ENCODE measurements around the gene NADSYN1.
"Not testable (repeated sequence)": the region's sequence is repeated elsewhere in the genome, so short reads cannot be mapped to it uniquely, and the experiment has no call there.

Gene NADSYN1

GRCh38 chr11:71453037-71453917 is at the start of gene NADSYN1:
TSS of gene NADSYN1 (plus strand) at chr11:71453203. CDS start at chr11:71453297, 94 bp downstream.
- Mint-ChIP-seq H3K4me1 (peaks cover 58% of the 10 kb centered on the region), H3K9me3 (no peaks in the 10 kb centered on the region), H3K4me3 (peak within 1 kb of the TSS; percentile 93), H3K36me3 (peaks cover 53% of the 10 kb centered on the region), H3K27ac (peak within 1 kb of the TSS; percentile 85)
- DNase-seq (ENCODE audit: low spot score in 2 of 2) (peak; percentile 88 to 95), ATAC-seq (peak; percentile 78)

- Mint-ChIP-seq H3K4me1 (no peaks in the 10 kb centered on the region), H3K27ac (no peak overlapping the region), H3K4me3 (no peak overlapping the region), H3K36me3 (peaks cover 6% of the 10 kb centered on the region), H3K9me3 (peaks cover 8% of the 10 kb centered on the region)
- no peak for DNase-seq (ENCODE audit: low spot score in 2 of 2)
- ATAC-seq = no peak
Observed at GRCh38 chr11:71404209-71404608, 48.8 kb upstream of the NADSYN1 start.

DNA sequence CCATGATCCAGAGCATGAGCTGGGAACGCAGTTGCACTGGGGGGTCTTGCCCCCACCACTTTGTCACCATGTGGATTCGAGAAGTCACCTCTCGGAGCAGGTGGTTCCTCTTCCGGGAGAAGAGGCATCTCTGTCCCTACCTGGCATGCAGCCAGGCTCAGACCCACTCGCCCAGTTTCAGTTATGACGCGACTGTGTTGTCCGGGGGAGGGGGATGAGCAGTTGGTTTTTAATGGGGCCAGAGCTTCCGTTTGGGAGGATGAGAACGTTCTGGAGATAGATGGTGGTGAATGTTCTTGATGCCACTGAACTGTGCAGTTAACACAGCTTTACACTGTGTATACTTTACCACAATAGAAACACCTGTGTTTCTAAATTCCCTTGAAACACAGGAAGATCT is 46.3 kb upstream of the NADSYN1 start:
- no peak for DNase-seq (ENCODE audit: low spot score in 2 of 2)
- Mint-ChIP-seq H3K36me3 (peaks cover 6% of the 10 kb centered on the region), H3K27ac (no peak overlapping the region), H3K4me3 (no peak overlapping the region), H3K9me3 (peaks cover 8% of the 10 kb centered on the region), H3K4me1 (no peaks in the 10 kb centered on the region)
- ATAC-seq = no peak

DNA sequence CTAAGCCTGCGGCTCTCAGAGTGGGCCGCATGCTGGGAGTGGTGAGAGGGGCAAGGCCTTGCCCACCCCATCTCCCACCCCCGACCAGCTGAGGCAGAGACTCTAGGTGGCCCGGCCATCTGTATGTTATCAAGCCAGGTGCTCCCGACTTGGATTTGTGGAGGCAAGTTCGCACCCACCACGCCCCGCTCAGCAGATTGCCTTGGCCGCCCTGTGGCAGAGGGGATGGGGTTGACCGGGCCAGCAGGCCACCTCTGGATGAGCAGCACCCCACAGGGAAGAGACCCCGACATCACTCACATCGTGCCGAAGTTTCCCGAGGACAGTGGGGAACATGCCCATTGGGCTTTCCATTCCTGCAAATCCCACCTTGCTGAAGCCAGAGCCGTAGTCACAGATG is 45.6 kb upstream of the NADSYN1 start:
- H3K9me3 Mint-ChIP-seq = peaks cover 8% of the 10 kb centered on the region
- no peak for DNase-seq (ENCODE audit: low spot score in 2 of 2)
- H3K4me3 Mint-ChIP-seq = no peak overlapping the region
- ATAC-seq = no peak
- H3K36me3 Mint-ChIP-seq = peaks cover 6% of the 10 kb centered on the region
- H3K4me1 Mint-ChIP-seq = no peaks in the 10 kb centered on the region
- H3K27ac Mint-ChIP-seq = no peak overlapping the region

DNA sequence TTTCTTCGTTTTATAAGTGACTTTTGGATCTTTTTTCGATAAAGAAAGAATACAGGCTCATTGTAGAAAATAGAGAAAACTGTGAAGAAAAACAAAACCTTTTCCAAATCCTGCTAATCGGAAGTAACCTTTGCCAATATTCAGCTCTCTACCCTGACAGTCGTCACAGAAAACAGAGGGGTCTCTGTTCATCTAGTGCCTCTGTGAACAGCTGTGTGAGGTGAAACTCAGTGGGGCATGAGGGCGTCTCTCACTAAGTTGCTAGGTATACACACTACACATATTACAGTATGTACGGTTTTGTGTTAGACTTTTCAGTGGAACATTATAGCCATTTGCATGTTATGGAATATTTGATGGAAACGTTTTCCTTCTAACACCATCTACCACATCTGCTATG is 44.2 kb upstream of the NADSYN1 start:
- H3K4me1 Mint-ChIP-seq = no peaks in the 10 kb centered on the region
- H3K36me3 Mint-ChIP-seq = peaks cover 5% of the 10 kb centered on the region
- H3K27ac Mint-ChIP-seq = no peak overlapping the region
- H3K4me3 Mint-ChIP-seq = no peak overlapping the region
- ATAC-seq = no peak
- DNase-seq (ENCODE audit: low spot score in 2 of 2) = no peak
- peaks cover 4% of the 10 kb centered on the region for H3K9me3 Mint-ChIP-seq

GRCh38 chr11:71410363-71410966 is 42.5 kb upstream of the NADSYN1 start:
- DNase-seq (ENCODE audit: low spot score in 2 of 2) (no peak), ATAC-seq (no peak)
- Mint-ChIP-seq H3K4me3 (no peak overlapping the region), H3K27ac (no peak overlapping the region), H3K36me3 (no peaks in the 10 kb centered on the region), H3K4me1 (no peaks in the 10 kb centered on the region), H3K9me3 (no peaks in the 10 kb centered on the region)

GRCh38 chr11:71414645-71415044 is 38.4 kb upstream of the NADSYN1 start:
- no peaks in the 10 kb centered on the region for H3K36me3 Mint-ChIP-seq
- no peaks in the 10 kb centered on the region for H3K9me3 Mint-ChIP-seq
- H3K27ac Mint-ChIP-seq = no peak overlapping the region
- no peaks in the 10 kb centered on the region for H3K4me1 Mint-ChIP-seq
- no peak for ATAC-seq
- no peak for DNase-seq (ENCODE audit: low spot score in 2 of 2)
- H3K4me3 Mint-ChIP-seq = no peak overlapping the region

DNA sequence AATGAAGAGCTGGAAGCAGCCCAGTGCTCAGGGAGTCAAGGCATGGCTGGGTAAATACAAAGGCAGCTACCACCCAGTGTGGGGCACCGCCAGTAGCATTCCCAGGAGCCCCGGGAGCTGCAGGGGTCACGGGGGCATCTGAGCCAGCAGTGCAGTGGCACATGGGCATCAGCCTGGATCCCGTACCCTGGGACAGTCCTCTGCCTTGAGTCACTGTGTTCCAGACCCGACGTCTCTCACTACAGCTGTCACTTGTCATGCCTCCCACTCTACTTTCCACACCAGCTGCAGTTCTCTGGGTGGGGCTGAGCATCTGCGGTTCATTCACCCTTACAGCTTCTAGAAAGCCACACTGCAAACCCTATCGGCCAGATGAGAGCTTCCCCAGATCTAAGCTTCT is 34.4 kb upstream of the NADSYN1 start:
- peak; percentile 78 for ATAC-seq
- Mint-ChIP-seq H3K4me1 (no peaks in the 10 kb centered on the region), H3K9me3 (no peaks in the 10 kb centered on the region)

DNA sequence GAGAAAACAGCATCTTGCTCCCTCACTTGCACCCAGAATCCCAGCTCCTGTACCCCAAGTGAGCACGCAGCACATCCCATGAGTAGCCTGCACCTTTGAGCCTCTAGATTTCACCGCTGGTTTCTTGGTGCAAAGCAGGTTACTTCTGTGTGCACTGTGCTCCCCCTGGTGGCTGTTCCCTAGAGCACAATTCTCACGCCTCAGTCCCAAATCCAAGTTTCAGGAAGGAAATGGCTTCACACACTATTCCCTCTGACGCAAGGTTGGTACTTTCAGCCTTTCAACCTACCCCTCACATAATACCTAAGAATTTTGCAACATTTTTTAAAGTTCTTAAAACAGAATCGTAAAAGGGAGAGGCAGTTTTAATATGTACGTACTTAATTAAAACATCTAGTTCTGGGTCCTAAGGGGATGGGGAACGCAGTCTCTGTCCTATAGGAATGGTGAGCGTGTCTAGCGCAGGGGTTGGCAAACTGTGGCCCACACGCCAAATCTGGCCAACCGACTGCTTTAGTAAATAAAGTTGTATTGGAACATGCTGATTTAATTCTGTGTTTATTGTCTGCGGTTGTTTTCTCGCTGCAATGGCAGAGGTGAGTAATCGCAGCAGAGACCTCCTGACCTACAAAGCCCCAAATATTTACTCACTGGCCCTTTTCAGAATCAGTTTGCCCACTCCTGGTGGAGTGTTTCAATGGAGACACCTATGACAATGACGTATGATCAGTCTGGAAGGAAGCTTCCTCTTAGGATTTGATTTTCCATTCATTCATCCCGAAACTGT is 32.4 kb upstream of the NADSYN1 start:
- Mint-ChIP-seq H3K36me3 (no peaks in the 10 kb centered on the region), H3K9me3 (no peaks in the 10 kb centered on the region), H3K4me3 (no peak overlapping the region), H3K4me1 (peaks cover under 1% of the 10 kb centered on the region), H3K27ac (no peak overlapping the region)
- DNase-seq (ENCODE audit: low spot score in 2 of 2) = no peak
- no peak for ATAC-seq

More for the DNA sequence above, 34.4 kb upstream of the NADSYN1 start:
- no peak overlapping the region for H3K27ac Mint-ChIP-seq
- no peaks in the 10 kb centered on the region for H3K36me3 Mint-ChIP-seq
- no peak for DNase-seq (ENCODE audit: low spot score in 2 of 2)
- no peak overlapping the region for H3K4me3 Mint-ChIP-seq

DNA sequence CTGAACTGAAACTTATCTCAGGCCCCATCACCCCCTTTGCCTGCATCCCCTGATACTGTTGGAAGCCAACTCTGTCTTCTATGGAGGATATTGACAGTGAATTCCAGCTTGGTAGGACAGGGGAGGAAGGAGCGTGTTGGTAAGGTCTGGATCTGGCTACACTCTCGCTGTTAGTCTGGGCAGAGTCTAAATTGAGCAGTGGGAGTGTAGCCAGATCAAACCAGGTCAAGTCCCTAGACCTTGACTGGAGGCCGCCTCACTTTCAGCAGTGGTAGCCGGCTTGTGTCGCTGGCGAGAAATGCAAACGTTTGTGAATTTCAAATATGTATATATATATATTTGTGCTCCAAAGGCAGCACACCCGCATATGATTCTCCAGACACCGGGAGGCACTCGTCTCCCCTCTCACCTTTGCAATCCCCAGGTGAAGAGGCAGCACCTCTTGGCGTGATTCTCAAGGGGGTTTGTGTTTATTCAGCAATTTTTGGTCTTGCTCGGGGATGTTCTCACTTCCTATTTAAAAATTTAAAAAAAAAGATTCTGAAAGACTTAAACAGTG is 31.5 kb upstream of the NADSYN1 start:
- Mint-ChIP-seq H3K9me3 (no peaks in the 10 kb centered on the region), H3K27ac (no peak overlapping the region), H3K4me3 (no peak overlapping the region), H3K36me3 (no peaks in the 10 kb centered on the region), H3K4me1 (peaks cover 9% of the 10 kb centered on the region)
- ATAC-seq (no peak), DNase-seq (ENCODE audit: low spot score in 2 of 2) (no peak)

GRCh38 chr11:71422318-71422717 is 30.7 kb upstream of the NADSYN1 start:
- ATAC-seq; H3K36me3 Mint-ChIP-seq; H3K4me3 Mint-ChIP-seq; DNase-seq (ENCODE audit: low spot score in 2 of 2); H3K9me3 Mint-ChIP-seq; H3K27ac Mint-ChIP-seq: not testable (repeated sequence)
- peaks cover 13% of the 10 kb centered on the region for H3K4me1 Mint-ChIP-seq

GRCh38 chr11:71423181-71423790 is 29.7 kb upstream of the NADSYN1 start:
- H3K4me1 Mint-ChIP-seq = peaks cover 13% of the 10 kb centered on the region
- H3K27ac Mint-ChIP-seq = no peak overlapping the region
- no peak overlapping the region for H3K4me3 Mint-ChIP-seq
- ATAC-seq = no peak
- no peaks in the 10 kb centered on the region for H3K9me3 Mint-ChIP-seq
- DNase-seq (ENCODE audit: low spot score in 2 of 2) = no peak
- H3K36me3 Mint-ChIP-seq = no peaks in the 10 kb centered on the region

- no peaks in the 10 kb centered on the region for H3K9me3 Mint-ChIP-seq
- H3K27ac Mint-ChIP-seq = no peak overlapping the region
- DNase-seq (ENCODE audit: low spot score in 2 of 2) (no peak), ATAC-seq (peak; percentile 13)
- no peaks in the 10 kb centered on the region for H3K36me3 Mint-ChIP-seq
- no peak overlapping the region for H3K4me3 Mint-ChIP-seq
- H3K4me1 Mint-ChIP-seq = peaks cover 13% of the 10 kb centered on the region
Observed at GRCh38 chr11:71425409-71425808, 27.6 kb upstream of the NADSYN1 start.

DNA sequence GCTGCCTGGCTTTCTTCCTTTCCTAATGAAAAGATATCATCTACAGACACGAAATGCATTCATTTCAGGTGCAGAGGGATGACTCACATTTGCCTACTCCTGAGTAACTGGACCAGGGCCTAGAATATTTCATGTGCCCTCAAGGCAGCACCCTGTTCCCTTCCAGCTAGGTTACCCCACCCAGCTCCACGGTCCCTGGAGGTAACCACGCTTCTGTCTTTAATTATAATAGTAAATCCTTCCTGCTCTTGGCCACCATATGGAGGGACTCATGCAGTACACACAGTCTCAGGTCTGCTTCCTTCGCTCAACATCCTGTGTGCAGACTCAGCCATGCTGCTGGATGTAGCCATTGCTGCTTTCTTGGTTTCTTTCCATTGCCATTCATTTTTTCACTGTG is 27.1 kb upstream of the NADSYN1 start:
- DNase-seq (ENCODE audit: low spot score in 2 of 2) = no peak
- H3K4me1 Mint-ChIP-seq = peaks cover 13% of the 10 kb centered on the region
- no peaks in the 10 kb centered on the region for H3K9me3 Mint-ChIP-seq
- H3K36me3 Mint-ChIP-seq = no peaks in the 10 kb centered on the region
- ATAC-seq = peak; percentile 13
- H3K27ac Mint-ChIP-seq = no peak overlapping the region
- no peak overlapping the region for H3K4me3 Mint-ChIP-seq

DNA sequence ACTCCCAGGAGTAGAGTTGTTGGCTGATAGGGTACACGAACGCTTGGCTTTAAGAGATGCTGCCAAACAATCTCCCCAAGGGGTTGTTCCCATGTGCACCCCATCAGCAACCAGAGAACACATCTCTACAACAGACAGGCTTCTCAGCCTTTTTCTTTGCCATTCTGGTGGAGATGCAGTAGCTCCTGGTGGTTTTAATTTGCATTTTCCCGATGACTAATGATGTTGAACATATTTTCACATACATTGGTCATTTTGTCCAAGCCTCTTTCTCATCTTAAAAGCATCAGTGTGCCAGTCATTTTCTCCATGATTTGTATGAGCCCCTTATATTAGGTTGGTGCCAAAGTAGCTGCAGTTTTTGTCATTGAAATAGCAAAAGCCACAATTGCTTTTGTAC is 26.6 kb upstream of the NADSYN1 start:
- no peak overlapping the region for H3K4me3 Mint-ChIP-seq
- H3K27ac Mint-ChIP-seq = no peak overlapping the region
- peaks cover 13% of the 10 kb centered on the region for H3K4me1 Mint-ChIP-seq
- DNase-seq (ENCODE audit: low spot score in 2 of 2) (no peak), ATAC-seq (no peak)
- H3K36me3 Mint-ChIP-seq = no peaks in the 10 kb centered on the region
- H3K9me3 Mint-ChIP-seq = no peaks in the 10 kb centered on the region

Measured in stimulated activated effector memory CD8-positive, alpha-beta T cell treated with anti-CD3 and anti-CD28 coated beads, Interleukin-12 subunit alpha, Interleukin-12 subunit beta, amount 100 ng/mL, for 72 hours (primary cell).